NCI-H2196 treated with DMSO at 0.1 percent for 48 hours (cell line): ENCODE measurements around the gene THY1.

Source experiments
- DNase-seq: peaks from one replicate; lab custom pipeline; 2025; ENCODE audit not compliant: unreplicated experiment; lab: John Stamatoyannopoulos, UW

The THY1 gene

DNA sequence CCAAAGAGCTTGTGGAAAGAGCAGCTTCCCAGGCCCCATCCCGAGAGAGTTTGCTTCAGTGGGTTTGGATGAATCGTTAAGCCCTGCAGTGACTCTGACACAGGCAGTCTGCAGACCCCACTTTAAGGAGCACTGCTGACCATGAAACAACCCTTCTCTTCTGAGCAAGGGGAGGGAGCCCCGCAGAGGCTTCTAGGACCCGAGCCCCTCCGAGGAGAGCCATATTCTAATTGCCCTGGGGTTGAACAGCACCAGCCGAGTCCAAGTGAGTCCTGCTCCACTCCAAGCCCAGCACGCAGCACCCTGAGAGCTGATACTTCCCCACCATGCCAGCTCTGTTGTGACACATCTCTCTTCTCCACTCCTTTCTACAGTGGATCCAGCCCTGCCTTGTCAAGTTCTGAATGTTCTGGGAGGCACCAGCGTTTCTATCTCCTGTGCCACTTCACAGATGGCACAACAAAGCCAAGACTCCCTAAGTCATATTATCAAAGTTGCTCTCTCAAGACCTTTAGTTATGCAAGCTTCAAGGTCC lies 51.8 kb downstream of the THY1 start:
- no peak for DNase-seq

DNA sequence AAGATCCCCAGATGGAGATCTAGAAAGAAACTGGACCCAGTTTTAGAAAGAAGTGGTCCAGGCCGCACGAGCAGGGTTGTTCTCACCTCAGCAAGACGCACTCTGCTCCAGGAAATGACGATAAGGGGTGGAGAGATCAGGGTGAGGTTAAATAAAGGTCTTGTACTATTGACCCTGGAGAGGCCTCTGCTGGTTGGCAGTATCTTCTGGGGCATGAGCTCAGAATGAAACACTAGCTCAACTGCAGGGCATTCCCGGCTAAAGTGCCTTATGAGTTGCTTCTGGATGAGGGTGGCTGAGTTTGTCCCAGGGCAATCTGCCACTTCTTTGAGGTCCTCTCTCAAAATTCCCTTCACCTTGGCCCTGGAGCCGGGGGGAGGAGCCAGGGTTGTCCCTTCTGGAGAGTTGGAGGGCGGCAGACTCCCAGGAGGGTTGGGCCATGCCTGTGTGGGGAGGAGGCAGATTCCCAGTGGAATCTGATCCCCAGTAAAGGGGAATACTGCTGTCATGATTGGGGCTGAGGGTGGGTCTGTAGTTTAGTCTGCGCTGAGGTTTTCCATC lies 52.4 kb downstream of the THY1 start:
- no peak for DNase-seq

DNA sequence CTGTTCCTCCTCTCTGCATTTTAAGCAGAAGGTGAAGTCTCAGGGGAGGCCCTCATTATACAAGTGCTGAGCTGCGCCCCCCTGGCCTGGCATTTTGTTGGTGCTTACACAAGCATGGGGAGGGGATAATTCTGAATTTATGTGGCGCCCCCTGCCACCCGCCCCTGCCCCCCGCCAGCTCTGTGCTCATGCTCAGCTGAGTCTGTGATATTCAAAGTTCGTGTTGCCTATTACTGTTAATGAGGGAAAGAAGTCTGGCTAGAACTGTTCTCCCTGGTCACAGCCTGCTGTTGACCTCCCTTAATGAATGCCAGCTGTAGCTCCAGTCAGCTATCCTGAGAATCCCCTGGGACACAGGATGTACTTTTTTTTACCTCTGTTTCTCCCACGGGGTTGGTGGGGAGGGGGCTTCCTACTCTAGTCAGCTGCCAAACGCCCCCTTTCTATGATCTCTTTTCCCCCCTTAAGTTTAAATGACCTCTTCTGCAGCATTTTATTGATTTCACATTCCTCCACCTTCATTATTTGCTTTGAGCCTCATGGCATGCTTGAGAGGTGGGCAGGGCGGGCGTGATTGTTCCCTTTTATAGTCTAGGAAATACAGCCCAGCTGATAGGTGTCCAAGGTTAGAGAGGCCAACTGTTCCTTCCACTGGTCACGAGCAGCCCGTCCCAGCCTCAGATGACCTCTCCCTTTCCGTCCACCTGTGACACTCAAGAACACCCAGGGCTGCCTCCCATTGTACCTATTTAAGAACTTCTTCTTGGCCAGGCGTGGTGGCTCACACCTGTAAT lies 53.6 kb downstream of the THY1 start:
- DNase-seq, result no peak

DNA sequence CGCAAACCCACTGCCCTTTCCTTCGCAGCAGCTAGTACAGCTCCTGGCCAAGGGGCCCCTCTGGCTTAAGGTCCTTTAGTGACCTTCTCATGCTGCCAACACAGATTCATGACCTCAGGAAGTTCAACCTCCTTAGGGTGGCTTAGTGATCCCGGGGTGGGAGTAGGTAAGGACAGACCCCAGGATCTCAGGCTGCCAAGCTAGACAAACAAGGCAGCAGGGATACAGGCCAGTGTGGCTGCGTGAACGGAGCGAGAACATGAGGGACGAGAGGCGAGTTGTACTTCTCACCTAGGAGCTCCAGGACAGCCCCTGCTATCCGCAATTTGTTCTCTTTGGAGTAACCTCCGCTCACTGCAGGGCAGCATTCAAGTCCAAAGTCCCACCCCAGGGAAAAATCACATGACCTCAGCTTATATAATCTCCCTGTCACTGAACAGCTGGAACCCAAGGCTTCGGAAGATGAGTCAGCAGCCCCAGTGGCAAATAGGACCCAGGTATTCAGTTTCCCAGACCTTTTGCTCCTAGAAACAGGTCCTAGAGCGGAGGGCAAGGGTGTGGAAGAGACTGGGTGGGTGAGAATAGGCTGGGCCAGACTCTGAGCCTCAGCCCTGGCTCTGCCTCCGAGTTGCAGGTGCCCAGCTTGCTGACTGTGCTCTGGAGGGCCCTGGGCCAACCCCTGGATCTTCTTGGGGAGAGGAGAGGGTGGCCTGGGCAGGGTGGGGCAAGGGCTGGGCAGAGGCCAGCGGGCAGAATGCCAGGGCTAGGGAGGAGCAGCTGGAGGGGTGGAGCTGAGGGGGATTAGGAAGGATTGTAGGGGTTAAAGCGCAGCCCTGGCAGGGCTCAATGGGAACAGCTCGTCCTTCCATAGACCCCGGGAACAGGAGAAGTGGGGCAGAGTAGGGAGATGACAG lies 54.6 kb downstream of the THY1 start:
- peak; percentile 26 for DNase-seq

- DNase-seq, result no peak
These were observed 55.3 kb downstream of the THY1 start for GRCh38 chr11:119367661-119368120.
